ENCODE results near the gene HORMAD2.
A peak's percentile ranks its signal among the peaks of the same experiment; 100 is the strongest.
"Not testable (repeated sequence)": the region's sequence is repeated elsewhere in the genome, so short reads cannot be mapped to it uniquely, and the experiment has no call there.

HORMAD2 gene

GRCh38 chr22:30074147-30074546 is 6.1 kb upstream of the HORMAD2 start:
- Histone ChIP-seq H3K9me3 (ENCODE audit: control insufficient read depth, insufficient read depth, low read length) (no peaks in the 10 kb centered on the region), H3K4me1 (ENCODE audit: insufficient read depth, low read length) (no peaks in the 10 kb centered on the region), H3K9ac (ENCODE audit: low read depth, low read length) (no peak overlapping the region), H3K36me3 (ENCODE audit: insufficient read depth, low read length) (no peaks in the 10 kb centered on the region)

GRCh38 chr22:30074994-30075393 is 5.3 kb upstream of the HORMAD2 start:
- Histone ChIP-seq H3K4me1 (ENCODE audit: insufficient read depth, low read length) (no peaks in the 10 kb centered on the region), H3K9me3 (ENCODE audit: control insufficient read depth, insufficient read depth, low read length) (no peaks in the 10 kb centered on the region), H3K9ac (ENCODE audit: low read depth, low read length) (no peak overlapping the region), H3K36me3 (ENCODE audit: insufficient read depth, low read length) (no peaks in the 10 kb centered on the region)

- Histone ChIP-seq H3K9ac (ENCODE audit: low read depth, low read length) (no peak overlapping the region), H3K36me3 (ENCODE audit: insufficient read depth, low read length) (no peaks in the 10 kb centered on the region), H3K9me3 (ENCODE audit: control insufficient read depth, insufficient read depth, low read length) (no peaks in the 10 kb centered on the region), H3K4me1 (ENCODE audit: insufficient read depth, low read length) (no peaks in the 10 kb centered on the region)
Observed at GRCh38 chr22:30077279-30077880, 2.9 kb upstream of the HORMAD2 start.

- no peak overlapping the region for H3K9ac ChIP-seq (ENCODE audit: low read depth, low read length)
- H3K4me1 ChIP-seq (ENCODE audit: insufficient read depth, low read length): no peaks in the 10 kb centered on the region
- no peaks in the 10 kb centered on the region for H3K36me3 ChIP-seq (ENCODE audit: insufficient read depth, low read length)
- no peaks in the 10 kb centered on the region for H3K9me3 ChIP-seq (ENCODE audit: control insufficient read depth, insufficient read depth, low read length)
Observed at GRCh38 chr22:30078320-30079311, 1.6 kb upstream of the HORMAD2 start.

GRCh38 chr22:30080805-30081204 is 541 bp downstream of the HORMAD2 start:
- Histone ChIP-seq H3K9me3 (ENCODE audit: control insufficient read depth, insufficient read depth, low read length) (no peaks in the 10 kb centered on the region; the same call in 1 of the 2 replicates), H3K9ac (ENCODE audit: low read depth, low read length) (peak overlapping the region; percentile 55; the same call in 1 of the 2 replicates), H3K4me1 (ENCODE audit: insufficient read depth, low read length) (no peaks in the 10 kb centered on the region), H3K36me3 (ENCODE audit: insufficient read depth, low read length) (no peaks in the 10 kb centered on the region)

GRCh38 chr22:30086496-30086895 is 6.2 kb downstream of the HORMAD2 start:
- Histone ChIP-seq H3K4me1 (ENCODE audit: insufficient read depth, low read length) (no peaks in the 10 kb centered on the region), H3K9me3 (ENCODE audit: control insufficient read depth, insufficient read depth, low read length) (no peaks in the 10 kb centered on the region; the same call in 1 of the 2 replicates), H3K36me3 (ENCODE audit: insufficient read depth, low read length) (no peaks in the 10 kb centered on the region), H3K9ac (ENCODE audit: low read depth, low read length) (no peak overlapping the region)

GRCh38 chr22:30087037-30087436 is 6.8 kb downstream of the HORMAD2 start:
- H3K9me3 ChIP-seq (ENCODE audit: control insufficient read depth, insufficient read depth, low read length); H3K36me3 ChIP-seq (ENCODE audit: insufficient read depth, low read length); H3K4me1 ChIP-seq (ENCODE audit: insufficient read depth, low read length); H3K9ac ChIP-seq (ENCODE audit: low read depth, low read length): not testable (repeated sequence)

- Histone ChIP-seq H3K9me3 (ENCODE audit: control insufficient read depth, insufficient read depth, low read length) (no peaks in the 10 kb centered on the region; the same call in none of the 2 replicates), H3K4me1 (ENCODE audit: insufficient read depth, low read length) (no peaks in the 10 kb centered on the region), H3K36me3 (ENCODE audit: insufficient read depth, low read length) (no peaks in the 10 kb centered on the region), H3K9ac (ENCODE audit: low read depth, low read length) (no peak overlapping the region)
Observed at GRCh38 chr22:30087611-30088010, 7.3 kb downstream of the HORMAD2 start.

- no peak overlapping the region for H3K9ac ChIP-seq (ENCODE audit: low read depth, low read length)
- H3K9me3 ChIP-seq (ENCODE audit: control insufficient read depth, insufficient read depth, low read length): no peaks in the 10 kb centered on the region; the same call in none of the 2 replicates
- H3K4me1 ChIP-seq (ENCODE audit: insufficient read depth, low read length): no peaks in the 10 kb centered on the region
- H3K36me3 ChIP-seq (ENCODE audit: insufficient read depth, low read length): no peaks in the 10 kb centered on the region
Observed at GRCh38 chr22:30088468-30088867, 8.2 kb downstream of the HORMAD2 start.

GRCh38 chr22:30089655-30089974 is 9.4 kb downstream of the HORMAD2 start:
- Histone ChIP-seq H3K36me3 (ENCODE audit: insufficient read depth, low read length) (no peaks in the 10 kb centered on the region), H3K4me1 (ENCODE audit: insufficient read depth, low read length) (no peaks in the 10 kb centered on the region), H3K9me3 (ENCODE audit: control insufficient read depth, insufficient read depth, low read length) (no peaks in the 10 kb centered on the region; the same call in none of the 2 replicates), H3K9ac (ENCODE audit: low read depth, low read length) (no peak overlapping the region)

- H3K4me1 ChIP-seq (ENCODE audit: insufficient read depth, low read length): no peaks in the 10 kb centered on the region
- no peaks in the 10 kb centered on the region for H3K36me3 ChIP-seq (ENCODE audit: insufficient read depth, low read length)
- no peak overlapping the region for H3K9ac ChIP-seq (ENCODE audit: low read depth, low read length)
- peaks cover 8% of the 10 kb centered on the region for H3K9me3 ChIP-seq (ENCODE audit: control insufficient read depth, insufficient read depth, low read length)
Observed at GRCh38 chr22:30092686-30093085, 12.4 kb downstream of the HORMAD2 start.

GRCh38 chr22:30094804-30095203 is 14.5 kb downstream of the HORMAD2 start:
- Histone ChIP-seq H3K9ac (ENCODE audit: low read depth, low read length) (no peak overlapping the region), H3K36me3 (ENCODE audit: insufficient read depth, low read length) (no peaks in the 10 kb centered on the region), H3K4me1 (ENCODE audit: insufficient read depth, low read length) (no peaks in the 10 kb centered on the region), H3K9me3 (ENCODE audit: control insufficient read depth, insufficient read depth, low read length) (peaks cover 8% of the 10 kb centered on the region)

- H3K36me3 ChIP-seq (ENCODE audit: insufficient read depth, low read length): no peaks in the 10 kb centered on the region
- H3K9ac ChIP-seq (ENCODE audit: low read depth, low read length): no peak overlapping the region
- no peaks in the 10 kb centered on the region for H3K4me1 ChIP-seq (ENCODE audit: insufficient read depth, low read length)
- peaks cover 8% of the 10 kb centered on the region for H3K9me3 ChIP-seq (ENCODE audit: control insufficient read depth, insufficient read depth, low read length)
Observed at GRCh38 chr22:30097861-30098260, 17.6 kb downstream of the HORMAD2 start.

- not testable (repeated sequence) for H3K36me3 ChIP-seq (ENCODE audit: insufficient read depth, low read length); H3K9ac ChIP-seq (ENCODE audit: low read depth, low read length); H3K4me1 ChIP-seq (ENCODE audit: insufficient read depth, low read length); H3K9me3 ChIP-seq (ENCODE audit: control insufficient read depth, insufficient read depth, low read length)
Observed at GRCh38 chr22:30100770-30101169, 20.5 kb downstream of the HORMAD2 start.
